GM19025 (cell line): ENCODE results near the gene STARD6.
"Not testable (repeated sequence)": the region's sequence is repeated elsewhere in the genome, so short reads cannot be mapped to it uniquely, and the experiment has no call there.

ENCODE experiments used
- ATAC-seq: cut with Tn5 transposase; IDR thresholded peaks from one replicate; pipeline ENCODE4 v1.9.1; 2021; ENCODE audit warnings: mild to moderate bottlenecking, low read depth, moderate library complexity; ENCODE audit not compliant: unreplicated experiment

Gene STARD6

DNA sequence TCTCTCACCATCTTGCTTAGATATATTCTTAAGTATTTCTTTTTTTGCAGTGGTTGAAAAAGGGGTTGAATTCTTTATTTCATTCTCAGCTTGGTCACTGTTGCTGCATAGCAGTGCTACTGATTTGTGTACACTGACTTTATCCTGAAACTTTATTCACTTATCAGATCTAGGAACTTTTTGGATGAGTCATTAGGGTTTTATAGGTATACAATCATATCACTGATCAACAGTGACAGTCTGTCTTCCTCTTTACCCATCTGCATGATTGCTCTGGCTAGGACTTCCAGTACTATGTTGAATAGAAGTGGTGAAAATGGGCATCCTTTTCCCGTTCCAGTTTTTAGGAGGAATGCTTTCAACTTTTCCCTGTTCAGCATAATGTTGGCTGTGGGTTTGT is 6.5 kb downstream of the STARD6 start:
- no peak for ATAC-seq

DNA sequence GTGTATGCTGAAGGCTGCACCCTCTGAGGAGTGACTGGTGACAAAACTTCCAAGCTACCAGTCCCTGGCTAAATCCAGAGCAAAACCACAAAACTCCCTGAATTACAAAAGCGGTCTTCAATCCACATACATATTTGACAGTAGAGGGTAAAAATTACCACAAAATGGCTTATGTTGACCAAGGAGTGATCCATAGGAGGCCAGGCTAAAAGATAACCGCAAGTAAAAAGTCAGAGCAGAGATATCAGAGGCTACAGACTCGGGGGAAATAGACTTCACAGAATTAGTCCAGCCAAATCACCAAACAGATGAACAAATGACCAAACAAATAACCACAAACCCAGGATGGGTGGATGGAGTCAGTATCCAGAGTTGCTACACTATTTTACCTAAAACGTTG is 19.4 kb downstream of the STARD6 start:
- no peak for ATAC-seq

DNA sequence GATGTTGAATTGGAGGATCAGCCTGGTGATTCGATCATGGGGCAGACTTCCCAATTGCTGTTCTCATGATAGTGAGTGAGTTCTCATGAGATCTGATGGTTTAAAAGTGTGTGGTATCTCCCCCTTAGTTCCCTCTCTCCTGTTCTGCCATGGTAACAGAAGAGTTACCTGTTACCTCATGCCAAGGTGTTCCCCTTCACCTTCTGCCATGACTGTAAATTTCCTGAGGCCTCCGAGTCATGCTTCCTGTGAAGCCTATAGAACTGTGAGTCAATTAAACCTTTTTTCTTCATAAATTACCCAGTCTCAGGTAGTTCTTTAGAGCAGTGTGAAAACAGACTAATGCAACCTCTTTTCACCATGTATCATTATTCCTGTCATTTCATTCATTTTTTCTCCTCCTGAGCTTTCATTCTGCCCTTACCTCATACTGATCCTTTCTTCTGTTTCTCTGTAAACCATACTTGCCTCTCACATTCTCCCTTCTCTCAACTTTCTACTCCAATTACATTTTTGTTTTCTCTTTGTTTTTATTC is 22.0 kb downstream of the STARD6 start:
- ATAC-seq, result no peak

DNA sequence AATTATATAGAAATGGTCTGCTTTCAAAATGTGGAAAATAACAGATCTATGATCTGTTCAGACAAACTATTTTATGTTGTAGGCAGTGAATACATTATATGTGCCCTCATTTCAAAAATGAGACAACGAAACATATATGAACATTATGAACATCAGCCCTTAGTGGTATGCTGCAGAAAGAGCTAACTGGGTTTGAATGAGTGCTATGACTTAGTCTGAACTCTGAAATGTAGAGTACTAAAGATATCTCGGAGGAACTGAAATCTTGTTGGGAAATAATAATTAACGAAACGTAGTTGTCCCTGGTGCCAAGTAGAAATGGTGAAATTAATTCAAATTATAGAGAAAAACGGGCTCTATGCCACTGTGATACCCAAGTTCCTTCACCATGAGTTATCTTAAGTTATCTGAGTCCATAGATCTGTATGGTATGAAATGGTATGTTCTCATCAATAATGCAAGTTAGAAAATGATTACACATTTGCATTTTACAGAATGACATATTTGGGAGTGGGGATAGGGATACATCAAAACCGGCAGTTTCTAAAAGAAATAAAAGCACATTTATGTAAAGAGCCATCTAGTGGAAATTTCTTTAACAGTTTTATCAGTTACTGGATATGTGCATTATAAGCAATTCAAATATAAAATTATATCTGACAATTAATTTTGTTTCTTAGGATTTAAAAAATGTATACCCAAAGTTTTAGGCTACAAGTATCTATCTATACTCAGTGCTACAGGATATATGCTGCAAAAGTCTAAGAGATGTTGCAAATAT is 26.7 kb downstream of the STARD6 start:
- ATAC-seq, result no peak

DNA sequence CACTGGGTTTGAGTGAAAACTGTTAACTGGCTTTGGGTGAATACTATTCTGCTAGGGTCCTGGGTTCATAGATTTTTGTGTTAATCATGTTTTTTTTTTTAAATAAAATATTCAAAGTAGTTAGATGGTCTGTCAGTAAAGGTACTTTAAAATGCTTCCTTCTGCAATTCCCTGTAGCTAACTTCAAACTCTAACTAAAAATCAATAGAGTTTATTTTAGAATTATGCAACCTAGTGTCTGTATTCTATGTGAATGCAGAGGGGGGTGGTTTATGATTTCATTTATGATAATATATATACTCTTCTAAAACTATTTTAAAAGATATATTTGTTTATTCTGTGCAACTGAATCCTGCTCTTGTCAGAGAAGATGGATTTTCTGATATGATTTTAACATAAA is 27.9 kb downstream of the STARD6 start:
- ATAC-seq, result no peak

DNA sequence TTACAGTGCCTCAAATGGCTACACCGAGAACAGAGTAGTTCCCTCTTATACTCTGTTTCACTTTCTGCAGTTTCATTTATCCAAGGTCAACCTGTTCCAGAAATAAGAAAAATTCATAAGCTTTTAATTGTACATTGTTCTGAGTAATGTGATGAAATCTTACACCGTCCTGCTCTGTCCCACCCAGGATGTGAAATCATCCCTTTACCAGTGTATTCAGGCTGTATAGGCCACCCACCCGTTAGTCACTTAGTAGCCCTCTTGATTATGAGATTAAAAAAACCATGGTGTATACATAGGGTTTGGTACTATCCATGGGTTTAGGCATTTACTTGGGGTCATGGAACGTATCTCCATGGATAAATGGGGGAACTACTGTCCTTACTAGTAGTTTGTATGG is 29.8 kb downstream of the STARD6 start:
- ATAC-seq, result no peak

DNA sequence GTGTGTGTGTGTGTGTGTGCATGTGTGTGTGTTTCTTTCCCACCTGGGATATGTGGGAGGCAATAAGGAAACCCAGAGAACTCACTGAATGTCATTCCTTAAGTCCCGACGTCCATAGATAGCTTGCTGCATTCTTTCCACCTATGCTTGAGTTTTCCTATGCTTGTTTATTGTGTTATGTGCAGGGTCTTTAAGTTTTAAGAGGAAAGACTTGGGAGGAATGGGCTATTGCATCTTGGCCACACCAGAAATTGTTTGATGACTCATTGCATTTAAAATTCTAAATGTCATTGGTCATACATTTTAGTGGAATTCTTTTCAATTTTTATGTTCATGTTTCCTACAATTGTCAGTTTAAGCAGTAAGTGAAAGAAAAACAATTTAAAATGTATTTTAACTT is 33.7 kb downstream of the STARD6 start:
- no peak for ATAC-seq

DNA sequence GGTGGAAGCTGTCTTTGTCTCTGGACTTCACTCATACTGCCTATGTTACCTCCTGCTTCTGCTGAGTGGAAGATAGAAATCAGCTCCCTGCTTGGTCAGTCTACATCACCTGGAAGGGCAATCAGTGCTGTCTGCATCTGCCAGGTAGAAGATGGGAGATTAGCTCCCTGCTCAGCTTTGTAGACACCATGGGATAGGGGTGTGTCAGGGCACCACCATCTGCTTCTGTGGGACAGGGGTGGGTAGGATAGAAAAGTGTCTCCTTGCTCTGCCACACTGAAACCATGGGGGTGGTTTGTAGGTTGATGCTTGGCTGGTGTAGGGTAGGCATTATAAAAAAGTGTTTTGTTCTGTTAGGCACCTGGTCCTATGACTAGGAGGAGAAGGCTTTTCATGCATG is 34.1 kb downstream of the STARD6 start:
- no peak for ATAC-seq

DNA sequence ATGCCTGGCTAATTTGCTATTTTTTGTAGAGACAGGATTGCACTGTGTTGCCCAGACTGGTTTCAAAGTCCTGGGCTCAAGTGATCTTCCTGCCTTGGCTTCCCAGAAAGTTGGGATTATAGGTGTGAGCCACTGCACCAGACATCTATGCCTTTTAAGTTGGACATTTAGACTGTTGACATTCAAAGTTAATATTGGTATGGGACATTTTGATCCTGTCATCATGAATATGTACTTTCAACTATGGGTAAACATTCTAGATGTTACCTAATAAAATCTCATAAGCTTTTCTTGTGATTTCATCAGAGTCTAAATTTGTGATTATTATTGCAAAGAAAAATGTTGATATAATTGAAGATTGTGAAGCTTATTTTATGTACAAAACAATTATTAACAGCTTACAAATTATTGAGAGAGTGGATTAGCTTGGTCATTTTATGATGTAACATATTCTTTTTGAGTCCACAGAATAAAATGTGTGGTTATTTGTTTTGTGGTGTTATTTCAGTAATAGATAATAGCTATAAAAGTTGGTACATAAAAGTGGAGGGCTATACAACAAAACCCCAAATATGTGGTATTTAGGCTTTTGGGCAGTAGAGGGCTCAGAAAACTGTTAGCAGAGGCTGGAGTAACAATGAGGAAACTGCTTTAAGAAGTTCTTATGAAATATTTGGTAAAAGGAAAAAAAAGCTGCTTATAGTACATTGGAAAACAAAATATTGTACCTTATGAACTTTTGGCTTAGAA is 41.4 kb downstream of the STARD6 start:
- ATAC-seq, result no peak

DNA sequence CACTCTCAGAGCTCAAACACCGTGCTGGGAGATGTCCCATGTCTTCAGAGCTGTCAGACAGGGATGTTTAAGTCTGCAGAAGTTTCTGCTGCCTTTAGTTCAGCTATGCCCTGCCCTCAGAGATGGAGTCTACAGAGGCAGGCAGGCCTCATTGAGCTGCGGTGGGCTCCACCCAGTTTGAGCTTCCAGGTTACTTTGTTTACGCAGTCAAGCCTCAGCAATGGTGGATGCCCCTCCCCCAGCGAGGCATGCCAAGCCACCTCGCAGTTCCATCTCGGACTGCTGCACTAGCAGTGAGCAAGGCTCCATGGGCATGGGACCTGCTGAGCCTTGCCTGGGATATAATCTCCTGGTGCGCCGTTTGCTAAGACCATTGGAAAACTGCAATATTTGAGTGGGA is 48.1 kb downstream of the STARD6 start:
- ATAC-seq, result not testable (repeated sequence)

DNA sequence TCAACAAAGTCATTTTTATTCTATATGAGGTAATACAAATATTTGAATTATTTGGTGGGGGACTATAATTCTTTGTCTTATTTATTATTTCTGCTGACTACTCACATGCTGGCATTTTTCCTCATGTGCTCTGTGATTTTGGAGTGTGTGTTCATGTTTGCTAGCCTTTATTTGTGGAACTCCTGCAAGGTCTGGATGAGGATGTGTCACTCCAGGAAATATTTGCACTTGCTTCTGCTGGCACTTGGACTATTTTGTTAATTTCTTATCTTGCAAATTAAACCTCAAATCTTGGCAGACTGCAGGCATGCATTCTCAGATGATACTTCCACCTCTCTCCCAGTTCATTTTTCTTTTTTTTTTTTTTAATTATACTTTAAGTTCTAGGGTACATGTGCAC is 54.2 kb downstream of the STARD6 start:
- ATAC-seq, result no peak

DNA sequence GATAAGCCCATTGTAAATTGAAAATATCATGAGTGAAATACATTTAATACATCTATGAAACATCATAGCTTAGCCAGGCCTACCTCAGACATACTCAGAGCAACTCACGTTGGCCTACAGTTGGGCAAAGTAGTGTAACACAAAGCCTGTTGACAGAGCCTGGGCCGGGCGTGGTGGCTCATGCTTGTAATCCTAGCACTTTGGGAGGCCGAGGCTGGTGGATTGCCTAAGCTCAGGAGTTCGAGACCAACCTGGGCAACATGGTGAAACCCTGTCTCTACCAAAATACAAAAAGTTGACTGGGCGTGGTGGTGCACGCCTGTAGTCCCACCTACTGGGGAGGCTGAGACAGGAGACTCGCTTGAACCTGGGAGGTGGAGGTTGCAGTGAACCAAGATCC is 58.7 kb downstream of the STARD6 start:
- ATAC-seq, result not testable (repeated sequence)

DNA sequence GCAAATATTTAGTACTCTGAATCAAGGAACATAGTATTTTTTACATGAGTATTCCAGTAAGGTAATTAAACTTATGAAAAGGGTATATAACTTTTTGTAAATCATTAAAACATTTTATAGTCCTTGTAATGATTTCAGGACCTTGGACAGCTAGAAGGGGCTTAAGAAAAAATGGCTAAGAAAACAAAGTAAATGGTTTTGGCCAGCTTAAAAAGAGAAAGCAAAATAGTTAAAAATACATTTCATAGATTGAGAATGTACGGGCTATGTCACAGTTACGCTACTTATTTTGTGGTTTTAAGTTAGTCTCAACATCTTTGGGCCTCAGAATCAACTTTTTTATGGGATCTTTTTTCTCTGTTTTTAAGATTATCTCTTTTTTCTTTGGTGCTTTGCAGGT is 61.6 kb downstream of the STARD6 start:
- no peak for ATAC-seq

DNA sequence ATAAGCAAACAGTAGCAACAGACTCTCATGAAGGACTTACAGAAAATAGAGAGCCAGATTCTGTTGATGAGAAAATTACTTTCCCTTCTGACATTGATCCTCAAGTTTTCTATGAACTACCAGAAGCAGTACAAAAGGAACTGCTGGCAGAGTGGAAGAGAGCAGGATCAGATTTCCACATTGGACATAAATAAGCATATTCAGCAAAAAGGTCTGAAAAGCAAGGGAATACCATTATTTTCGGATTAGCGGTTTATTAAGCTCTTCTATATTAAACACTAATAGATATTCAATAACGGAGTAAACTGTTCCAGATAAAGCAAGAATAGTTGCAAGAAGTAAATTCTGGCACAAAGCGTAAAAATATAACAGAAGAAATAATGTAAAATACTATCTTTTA is 63.4 kb downstream of the STARD6 start:
- ATAC-seq, result no peak

DNA sequence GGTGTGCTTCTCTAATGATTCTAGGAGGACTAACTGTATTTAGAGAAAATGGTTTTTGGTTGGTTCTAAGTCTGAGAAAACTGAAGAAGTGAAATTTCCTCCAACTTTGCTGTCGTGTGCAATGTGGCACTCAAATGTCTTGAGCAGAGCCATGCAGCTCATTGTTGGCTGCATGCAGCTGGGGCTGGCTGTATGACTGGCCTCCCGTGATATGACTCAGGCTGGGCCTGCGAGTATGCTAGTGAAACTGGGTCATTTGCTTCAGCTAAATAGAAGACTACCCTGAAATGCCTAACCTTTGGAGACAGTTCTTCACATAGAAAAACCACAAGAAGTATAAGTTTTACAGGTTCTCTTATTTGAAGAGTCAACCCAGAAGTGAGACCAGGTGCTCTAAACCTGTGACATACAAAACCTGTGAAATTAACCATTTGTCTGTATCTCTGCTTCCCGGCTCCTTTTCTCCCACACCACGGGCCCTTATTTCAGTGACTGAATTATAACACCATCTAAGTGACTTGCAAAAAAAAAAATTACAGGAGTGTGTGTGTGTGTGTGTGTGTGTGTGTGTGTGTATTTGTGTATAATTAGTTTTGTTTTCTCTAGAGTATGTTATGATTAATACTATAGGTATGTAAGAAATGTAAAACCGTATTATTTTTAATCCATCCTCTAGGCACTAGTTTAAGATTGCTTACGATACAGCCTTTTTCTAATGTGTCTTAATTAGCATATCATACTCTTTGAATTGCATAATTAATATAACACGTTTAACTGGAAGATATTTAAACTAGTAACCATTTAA is 72.5 kb downstream of the STARD6 start:
- peak; percentile 99 for ATAC-seq

DNA sequence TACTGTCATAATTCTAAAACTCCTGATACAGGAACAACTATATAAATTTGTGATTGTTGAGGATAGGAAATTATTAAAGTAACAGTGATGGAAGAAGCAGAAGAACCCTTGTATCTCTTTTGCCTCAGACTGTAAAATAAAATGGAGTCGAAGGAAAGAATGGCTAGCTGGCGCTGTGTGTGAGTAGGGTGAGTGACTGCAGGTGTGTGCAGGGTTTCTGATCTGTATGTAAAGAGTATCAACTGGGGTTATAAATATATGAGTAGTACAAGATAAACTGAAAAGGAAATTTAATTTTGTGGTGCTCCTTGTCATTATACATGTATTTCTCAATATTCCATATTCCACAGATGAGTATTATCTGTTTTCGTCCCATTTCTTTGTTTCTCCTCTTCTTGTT is 73.1 kb downstream of the STARD6 start:
- ATAC-seq, result peak; percentile 24

DNA sequence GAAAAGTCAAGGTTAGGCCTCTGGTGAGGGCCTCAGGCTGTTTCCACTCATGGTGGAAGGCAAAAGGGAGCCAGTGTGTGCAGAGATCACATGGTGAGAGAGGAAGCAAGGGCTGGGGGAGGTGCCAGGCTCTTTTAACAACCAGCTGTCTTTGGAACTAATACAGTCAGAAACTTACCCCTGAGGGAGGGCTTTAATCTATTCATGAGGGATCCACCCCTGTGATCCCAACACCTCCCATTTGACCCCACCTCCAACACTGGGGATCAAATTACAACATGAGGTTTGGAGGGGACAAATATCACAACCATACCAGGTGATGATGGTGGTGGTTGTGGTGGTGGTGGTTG is 77.5 kb downstream of the STARD6 start:
- no peak for ATAC-seq

DNA sequence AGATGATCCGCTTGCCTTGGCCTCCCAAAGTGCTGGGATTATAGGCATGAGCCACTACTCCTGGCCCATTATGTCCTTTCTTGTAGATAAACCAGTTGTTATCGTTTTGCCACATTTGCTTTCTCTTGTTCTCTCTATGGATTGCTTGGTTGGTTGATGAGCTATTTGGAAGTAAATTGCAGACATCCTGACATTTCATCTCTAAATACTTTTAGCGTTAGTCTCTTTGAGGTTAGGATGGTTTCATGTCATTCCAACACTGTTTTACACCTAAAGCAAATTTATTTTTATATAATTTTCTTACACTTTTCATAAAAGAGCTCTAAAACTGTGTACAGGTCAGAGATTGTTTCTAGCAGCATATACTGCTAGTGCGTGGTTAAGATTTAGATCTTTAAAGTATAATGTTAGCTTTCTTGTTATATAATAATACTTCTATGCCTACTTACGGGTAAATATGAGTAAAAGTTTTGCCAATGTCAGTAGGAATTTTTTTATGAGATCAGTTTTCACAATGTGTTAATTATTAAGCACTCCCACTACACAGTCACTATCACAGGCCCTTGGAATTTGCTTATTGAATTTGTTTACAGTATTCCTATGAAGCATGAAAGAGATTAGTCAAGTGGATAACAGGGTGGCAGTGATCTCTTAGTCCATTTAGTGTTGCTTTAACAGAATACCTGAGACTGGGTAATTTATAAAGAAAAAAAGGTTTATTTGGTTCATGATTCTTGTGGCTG is 78.0 kb downstream of the STARD6 start:
- ATAC-seq, result no peak

DNA sequence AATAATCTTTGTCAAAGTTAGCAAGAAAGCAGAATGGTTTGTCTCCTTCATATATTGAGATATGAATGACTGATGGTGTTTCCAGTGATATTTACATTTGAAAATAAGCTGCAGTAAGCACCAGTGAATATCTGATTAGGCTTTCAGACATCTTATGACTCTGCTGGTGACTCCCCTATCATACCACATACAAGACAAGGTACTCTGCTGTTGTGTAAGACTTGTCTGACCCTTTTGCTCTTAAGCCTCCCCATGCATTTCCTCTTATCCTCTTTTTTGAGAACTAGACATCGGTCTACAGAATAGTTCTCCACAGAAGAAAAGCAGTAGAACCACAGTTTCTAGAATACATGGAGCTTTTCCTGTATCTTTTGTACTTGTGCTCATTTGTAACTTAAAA is 79.0 kb downstream of the STARD6 start:
- no peak for ATAC-seq

DNA sequence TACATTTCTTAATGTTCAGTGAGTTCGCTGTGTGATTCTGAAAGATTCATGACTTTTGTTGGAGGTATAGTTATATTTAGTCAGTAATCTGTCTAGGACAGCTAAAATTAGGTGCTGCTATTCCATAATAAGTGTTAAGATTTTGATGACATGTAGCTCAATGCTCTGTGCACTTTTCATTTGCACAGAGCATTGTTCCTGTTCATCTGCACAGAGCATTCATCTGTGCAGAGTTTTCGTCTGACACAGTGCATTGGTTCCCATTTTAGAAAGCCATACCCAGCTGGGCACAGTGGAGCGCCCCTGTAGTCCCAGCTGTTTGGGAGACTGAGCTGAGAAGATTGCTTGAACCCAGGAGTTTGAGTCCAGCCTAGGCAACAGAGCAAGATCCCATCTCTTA is 79.8 kb downstream of the STARD6 start:
- ATAC-seq, result no peak
